HUES64 (cell line): ENCODE results near the gene CMTM7.

Experiments used
- H3K27ac ChIP-seq: 2 replicates; pipeline ENCODE4 v1.7.0; 2013; ENCODE audit warnings: low read depth, low read length, inconsistent platforms
- H3K27me3 ChIP-seq: 2 replicates; pipeline ENCODE4 v1.6.1; 2013; ENCODE audit warnings: mild to moderate bottlenecking, low read length; ENCODE audit not compliant: insufficient read depth
- H3K36me3 ChIP-seq: 2 replicates; pipeline ENCODE4 v1.6.1; 2013; ENCODE audit warnings: mild to moderate bottlenecking, low read length; ENCODE audit not compliant: insufficient read depth
- H3K4me1 ChIP-seq: 2 replicates; pipeline ENCODE4 v1.6.1; 2013; ENCODE audit warnings: mild to moderate bottlenecking, low read length, moderate library complexity; ENCODE audit not compliant: insufficient read depth
- H3K4me3 ChIP-seq: 2 replicates; pipeline ENCODE4 v1.5.1; 2013; ENCODE audit warnings: mild to moderate bottlenecking, low read length, moderate library complexity
- H3K9ac ChIP-seq: 2 replicates; pipeline ENCODE4 v1.6.1; 2013; ENCODE audit warnings: mild to moderate bottlenecking, low read depth, low read length
- H3K9me3 ChIP-seq: 2 replicates; pipeline ENCODE4 v1.6.1; 2013; ENCODE audit warnings: low read depth, low read length; ENCODE audit not compliant: insufficient read depth
- WGBS: fragments of 150-250, 120-280 bp; methylation state at CpG from one replicate; pipeline ENCODE4 v1.1.7; 2013; ENCODE audit warnings: missing lambda C conversion rate; 5-methylcytosine and 5-hydroxymethylcytosine counted together

Gene CMTM7

GRCh38 chr3:32500880-32501782 lies 109.5 kb downstream of the CMTM7 start:
- H3K27me3 ChIP-seq: no peaks in the 10 kb centered on the region
- H3K4me1 ChIP-seq: peaks cover 20% of the 10 kb centered on the region
- 0 out of 2 replicates have a peak, but pooled peaks cover 4% of the 10 kb centered on the region for H3K36me3 ChIP-seq
- no peaks in the 10 kb centered on the region for H3K9me3 ChIP-seq
- no peak overlapping the region for H3K27ac ChIP-seq
- WGBS: 61% methylated on average over 23 of the region's 25 CpGs
- H3K9ac ChIP-seq: peak overlapping the region; percentile 69; the same call in 1 of the 2 replicates
- peak overlapping the region; percentile 91 for H3K4me3 ChIP-seq

- Histone ChIP-seq H3K4me1 (peaks cover 20% of the 10 kb centered on the region), H3K27ac (no peak overlapping the region; the same call in 1 of the 2 replicates), H3K9ac (peak overlapping the region; percentile 69; the same call in 1 of the 2 replicates), H3K27me3 (no peaks in the 10 kb centered on the region), H3K4me3 (peak overlapping the region; percentile 91), H3K36me3 (0 out of 2 replicates have a peak, but pooled peaks cover 4% of the 10 kb centered on the region), H3K9me3 (no peaks in the 10 kb centered on the region)
- 13% methylated on average over 4 of the region's 4 CpGs for WGBS
Observed at GRCh38 chr3:32501783-32502117, 110.1 kb downstream of the CMTM7 start.

GRCh38 chr3:32502118-32502945 lies 110.7 kb downstream of the CMTM7 start, which contains the start of gene CMTM6:
TSS of gene CMTM6 (minus strand) at chr3:32502852. CDS start at chr3:32502745, 107 bp downstream.
- 0 out of 2 replicates have a peak, but pooled peaks cover 4% of the 10 kb centered on the region for H3K36me3 ChIP-seq
- under 1% methylated on average over 59 of the region's 61 CpGs for WGBS
- no peaks in the 10 kb centered on the region for H3K9me3 ChIP-seq
- peak within 1 kb of the TSS; percentile 77 for H3K27ac ChIP-seq
- peak within 1 kb of the TSS; percentile 69 for H3K9ac ChIP-seq
- no peaks in the 10 kb centered on the region for H3K27me3 ChIP-seq
- H3K4me1 ChIP-seq: peaks cover 20% of the 10 kb centered on the region
- H3K4me3 ChIP-seq: peak within 1 kb of the TSS; percentile 91

- H3K4me3 ChIP-seq: peak overlapping the region; percentile 91
- H3K9me3 ChIP-seq: no peaks in the 10 kb centered on the region
- H3K9ac ChIP-seq: no peak overlapping the region
Observed at GRCh38 chr3:32502946-32503286, 111.3 kb downstream of the CMTM7 start.

More at GRCh38 chr3:32502946-32503286, 111.3 kb downstream of the CMTM7 start:
- Histone ChIP-seq H3K36me3 (0 out of 2 replicates have a peak, but pooled peaks cover 4% of the 10 kb centered on the region), H3K27me3 (no peaks in the 10 kb centered on the region), H3K4me1 (peaks cover 20% of the 10 kb centered on the region), H3K27ac (no peak overlapping the region)
- WGBS: 26% methylated on average over 6 of the region's 6 CpGs
